DND-41 (cell line): ENCODE measurements around the gene GLTP.
A peak's percentile ranks its signal among the peaks of the same experiment; 100 is the strongest.

Experiments
- ATAC-seq: fragments of 200-7000 bp; cut with Tn5 transposase; 3 replicates; pipeline ENCODE4 v1.9.1; 2021; ENCODE audit warnings: low read depth; ENCODE audit not compliant: insufficient read depth
- DNase-seq: peaks from one replicate; pipeline ENCODE4 v3.0.0-alpha.2; 2020
- H2AFZ ChIP-seq: 2 replicates; pipeline ENCODE4 v1.6.0; 2012; ENCODE audit warnings: low read depth, low read length
- H3K27ac ChIP-seq: 2 replicates; pipeline ENCODE4 v1.5.1; 2012; ENCODE audit warnings: low read length, inconsistent platforms
- H3K27me3 ChIP-seq: fragments of 200-600 bp; sonication (generic); 2 replicates; pipeline ENCODE4 v1.6.0; 2012; ENCODE audit warnings: low read length, mild to moderate bottlenecking, inconsistent platforms; ENCODE audit not compliant: insufficient read depth, poor library complexity
- H3K36me3 ChIP-seq: 2 replicates; pipeline ENCODE4 v1.5.1; 2012; ENCODE audit warnings: low read length, inconsistent platforms; ENCODE audit not compliant: insufficient read depth
- H3K4me1 ChIP-seq: 2 replicates; pipeline ENCODE4 v1.5.1; 2012; ENCODE audit warnings: mild to moderate bottlenecking, low read length; ENCODE audit not compliant: insufficient read depth
- H3K4me2 ChIP-seq: 2 replicates; pipeline ENCODE4 v1.6.0; 2012; ENCODE audit warnings: mild to moderate bottlenecking, moderate library complexity, low read length, inconsistent platforms; ENCODE audit not compliant: insufficient read depth
- H3K4me3 ChIP-seq, 2 experiments: fragments of 200-600 bp in 1 of 2; shearing (Covaris generic) in 1 of 2; 2 replicates each; pipeline ENCODE4 v1.5.1; 2012 to 2016; ENCODE audit warnings: inconsistent platforms in 2 of 2, low read length in 2 of 2, mild to moderate bottlenecking in 2 of 2, low read depth in 1 of 2, moderate library complexity in 1 of 2
- H3K79me2 ChIP-seq: 2 replicates; pipeline ENCODE4 v1.6.0; 2012; ENCODE audit warnings: low read length, inconsistent platforms; ENCODE audit not compliant: insufficient read depth
- H3K9ac ChIP-seq: 2 replicates; pipeline ENCODE4 v1.6.0; 2012; ENCODE audit warnings: low read depth, mild to moderate bottlenecking, inconsistent platforms, low read length, moderate library complexity
- H3K9me3 ChIP-seq: 2 replicates; pipeline ENCODE4 v1.5.1; 2012; ENCODE audit warnings: low read length, moderate library complexity, mild to moderate bottlenecking, inconsistent platforms; ENCODE audit not compliant: insufficient read depth, severe bottlenecking
- H4K20me1 ChIP-seq: 2 replicates; pipeline ENCODE4 v1.6.0; 2012; ENCODE audit warnings: low read length; ENCODE audit not compliant: insufficient read depth
- EZH2 ChIP-seq: IDR thresholded peaks from 3 replicates; pipeline ENCODE4 v1.6.1; 2012; ENCODE audit warnings: borderline replicate concordance, low read depth, mild to moderate bottlenecking, moderate library complexity, low read length, inconsistent platforms; ENCODE audit not compliant: severe bottlenecking
- TF ChIP-seq, protein P1 (sequence below): IDR thresholded peaks from 2 replicates; pipeline ENCODE4 v1.5.1; 2012; ENCODE audit warnings: borderline replicate concordance, low read length, moderate library complexity, mild to moderate bottlenecking; ENCODE audit not compliant: poor library complexity, severe bottlenecking; ENCODE audit errors: extremely low read depth

The GLTP gene

DNA sequence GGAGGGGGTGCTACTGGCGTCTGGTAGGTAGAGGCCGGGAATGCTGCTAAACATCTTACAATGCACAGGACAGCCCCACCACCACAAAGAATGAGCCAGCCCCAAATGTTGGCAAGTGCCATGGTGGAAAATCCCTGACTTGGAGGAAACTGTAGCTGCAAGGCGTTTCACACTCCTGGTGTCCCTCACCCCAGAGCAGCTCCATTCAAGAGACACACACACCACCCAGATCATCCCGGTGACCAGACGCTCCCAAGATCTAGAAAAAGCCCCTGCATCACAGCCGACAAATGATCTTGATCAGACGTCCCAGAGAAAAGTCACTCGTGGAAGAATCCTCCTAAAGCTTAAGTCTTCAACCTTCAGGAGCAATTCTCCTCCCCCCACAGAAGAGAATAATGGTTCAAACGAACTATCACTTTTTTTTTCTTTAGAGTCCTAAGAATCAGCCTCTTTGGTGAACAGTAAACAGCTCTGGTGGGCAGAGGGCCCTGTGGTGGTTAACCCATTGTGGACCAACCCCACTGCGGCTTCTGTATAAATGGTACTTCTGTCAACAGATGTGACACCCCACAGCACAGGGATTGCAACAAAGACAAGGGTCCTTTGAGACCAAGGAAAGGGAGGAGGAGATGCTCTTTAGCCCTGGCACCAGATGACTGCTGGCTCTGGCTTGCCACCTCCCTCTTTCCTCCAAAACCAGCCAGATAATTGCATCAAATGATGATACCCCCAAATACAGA is 2.7 kb downstream of the GLTP start:
- Histone ChIP-seq H3K27me3 (no peaks in the 10 kb centered on the region), H3K4me1 (peaks cover 31% of the 10 kb centered on the region), H3K79me2 (peaks cover 38% of the 10 kb centered on the region), H3K36me3 (0 out of 2 replicates have a peak, but pooled peaks cover 2% of the 10 kb centered on the region), H3K9ac (no peak overlapping the region), H4K20me1 (peaks cover 18% of the 10 kb centered on the region; the same call in 1 of the 2 replicates), H3K9me3 (no peaks in the 10 kb centered on the region), H3K4me2 (peak overlapping the region; percentile 99; the same call in 1 of the 2 replicates), H2AFZ (no peak overlapping the region), H3K4me3 (no peak overlapping the region), H3K27ac (no peak overlapping the region)
- no peak for ATAC-seq
- TF ChIP-seq EZH2, result no peak
- TF ChIP-seq, protein P1, sequence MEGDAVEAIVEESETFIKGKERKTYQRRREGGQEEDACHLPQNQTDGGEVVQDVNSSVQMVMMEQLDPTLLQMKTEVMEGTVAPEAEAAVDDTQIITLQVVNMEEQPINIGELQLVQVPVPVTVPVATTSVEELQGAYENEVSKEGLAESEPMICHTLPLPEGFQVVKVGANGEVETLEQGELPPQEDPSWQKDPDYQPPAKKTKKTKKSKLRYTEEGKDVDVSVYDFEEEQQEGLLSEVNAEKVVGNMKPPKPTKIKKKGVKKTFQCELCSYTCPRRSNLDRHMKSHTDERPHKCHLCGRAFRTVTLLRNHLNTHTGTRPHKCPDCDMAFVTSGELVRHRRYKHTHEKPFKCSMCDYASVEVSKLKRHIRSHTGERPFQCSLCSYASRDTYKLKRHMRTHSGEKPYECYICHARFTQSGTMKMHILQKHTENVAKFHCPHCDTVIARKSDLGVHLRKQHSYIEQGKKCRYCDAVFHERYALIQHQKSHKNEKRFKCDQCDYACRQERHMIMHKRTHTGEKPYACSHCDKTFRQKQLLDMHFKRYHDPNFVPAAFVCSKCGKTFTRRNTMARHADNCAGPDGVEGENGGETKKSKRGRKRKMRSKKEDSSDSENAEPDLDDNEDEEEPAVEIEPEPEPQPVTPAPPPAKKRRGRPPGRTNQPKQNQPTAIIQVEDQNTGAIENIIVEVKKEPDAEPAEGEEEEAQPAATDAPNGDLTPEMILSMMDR, result no peak
- DNase-seq, result no peak

DNA sequence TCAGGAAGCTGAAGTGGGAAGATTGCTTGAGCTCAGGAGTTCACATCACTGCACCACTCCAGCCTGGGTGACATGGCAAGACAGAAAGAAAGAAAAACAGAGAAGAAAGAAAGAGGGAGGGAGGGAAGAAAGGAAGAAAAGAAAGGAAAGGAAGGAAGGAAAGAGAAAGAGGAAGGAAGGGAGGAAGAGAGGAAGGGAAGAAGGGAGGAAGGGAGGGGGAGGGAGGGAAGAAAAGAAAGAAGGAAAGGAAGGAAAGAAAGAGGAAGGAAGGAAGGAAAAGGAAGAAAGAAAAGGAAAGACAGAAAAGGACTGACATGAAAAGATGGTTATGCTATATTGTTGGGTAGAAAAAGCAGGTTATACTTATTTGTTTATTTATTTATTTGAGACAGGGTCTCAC is 3.9 kb downstream of the GLTP start:
- TF ChIP-seq, protein P1, result no peak
- TF ChIP-seq EZH2, result no peak
- H3K9ac ChIP-seq, result no peak overlapping the region
- 0 out of 2 replicates have a peak, but pooled peaks cover 9% of the 10 kb centered on the region for H3K36me3 ChIP-seq
- peaks cover 38% of the 10 kb centered on the region for H3K79me2 ChIP-seq
- H3K9me3 ChIP-seq, result no peaks in the 10 kb centered on the region
- H3K4me1 ChIP-seq, result peaks cover 31% of the 10 kb centered on the region
- no peak overlapping the region for H3K4me3 ChIP-seq
- no peak overlapping the region for H3K4me2 ChIP-seq
- ATAC-seq (no peak), DNase-seq (no peak)
- no peak overlapping the region for H2AFZ ChIP-seq
- H3K27me3 ChIP-seq, result no peaks in the 10 kb centered on the region
- H3K27ac ChIP-seq, result no peak overlapping the region
- H4K20me1 ChIP-seq, result peaks cover 18% of the 10 kb centered on the region; the same call in 1 of the 2 replicates

DNA sequence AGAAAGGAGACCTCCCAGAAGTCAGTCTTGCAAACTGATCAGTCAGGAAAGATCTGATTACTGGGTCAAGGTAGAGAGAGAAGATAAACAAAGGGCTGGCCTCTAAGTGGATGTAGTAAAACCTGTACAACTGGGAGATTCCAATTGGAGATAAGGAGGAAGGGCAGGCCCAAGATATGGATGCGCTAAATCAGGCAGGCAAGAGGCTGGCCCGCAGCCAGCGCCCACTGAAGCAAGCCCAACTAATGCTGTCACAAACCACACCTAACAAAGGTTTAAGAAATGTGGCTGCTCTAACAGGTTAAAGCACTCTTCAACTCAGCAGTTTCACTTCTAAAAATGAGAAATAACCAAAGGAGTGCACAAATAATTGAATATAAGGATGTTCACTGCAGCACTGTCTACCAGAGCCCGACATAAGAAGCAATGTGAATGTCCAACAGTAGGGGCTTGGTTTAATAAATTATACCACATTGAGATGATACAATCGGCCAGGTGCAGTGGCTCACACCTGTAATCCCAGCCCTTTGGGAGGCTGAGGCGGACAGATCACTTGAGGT is 4.7 kb downstream of the GLTP start:
- DNase-seq, result no peak
- H3K9ac ChIP-seq, result no peak overlapping the region
- H3K4me1 ChIP-seq, result peaks cover 24% of the 10 kb centered on the region
- no peak overlapping the region for H3K4me3 ChIP-seq
- peaks cover 18% of the 10 kb centered on the region; the same call in 1 of the 2 replicates for H4K20me1 ChIP-seq
- H3K27me3 ChIP-seq, result no peaks in the 10 kb centered on the region
- no peak for ATAC-seq
- no peak overlapping the region for H3K27ac ChIP-seq
- H3K4me2 ChIP-seq, result no peak overlapping the region
- H3K79me2 ChIP-seq, result peaks cover 38% of the 10 kb centered on the region
- no peaks in the 10 kb centered on the region for H3K9me3 ChIP-seq
- 0 out of 2 replicates have a peak, but pooled peaks cover 9% of the 10 kb centered on the region for H3K36me3 ChIP-seq
- no peak for TF ChIP-seq EZH2
- TF ChIP-seq, protein P1, result no peak
- no peak overlapping the region for H2AFZ ChIP-seq
